Stimulated activated CD8-positive, alpha-beta memory T cell treated with anti-CD3 and anti-CD28 coated beads, Interleukin-7, amount 100 ng/mL, for 4 hours (primary cell): Measurements from ENCODE around the gene SMIM35.

Source experiments
- DNase-seq, 2 donors: peaks; one replicate each; pipeline ENCODE4 v3.0.0-alpha.2; 2020; ENCODE audit warnings: low read depth in 2 of 2

SMIM35 gene

GRCh38 chr11:118004543-118005223, 82.1 kb downstream of the SMIM35 start:
- DNase-seq: no peak

GRCh38 chr11:118003456-118003855, 83.3 kb downstream of the SMIM35 start:
- no peak for DNase-seq

- peak; percentile 55 to 69 for DNase-seq
Measured at GRCh38 chr11:118002541-118003423, 84.0 kb downstream of the SMIM35 start.

DNA sequence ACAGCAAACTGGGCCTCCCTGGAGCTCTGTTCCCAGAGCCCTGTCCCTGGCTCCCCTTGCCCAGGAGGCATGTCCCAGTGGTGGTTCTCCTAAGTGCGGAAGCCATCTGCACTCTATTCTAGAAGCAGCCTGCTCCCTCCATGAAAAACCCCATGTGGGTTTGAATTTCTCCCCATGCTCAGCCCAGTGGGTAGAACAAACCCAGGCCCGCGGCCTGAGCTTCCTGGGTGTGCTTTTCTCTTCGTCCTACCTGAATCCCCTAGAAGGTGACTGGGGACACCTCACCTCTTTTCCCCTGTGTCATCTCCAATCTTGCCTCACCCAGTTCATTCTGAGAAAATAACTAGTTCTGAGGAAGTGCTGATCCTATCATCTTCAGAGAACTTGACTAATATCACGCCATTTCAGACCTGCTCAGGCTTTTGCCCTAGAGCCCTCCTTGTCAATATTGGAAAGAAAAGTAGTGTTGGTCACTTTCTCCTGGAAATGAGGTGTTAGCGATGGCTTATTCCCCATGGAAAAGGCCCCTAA, 84.7 kb downstream of the SMIM35 start:
- DNase-seq: peak; percentile 51 to 64

DNA sequence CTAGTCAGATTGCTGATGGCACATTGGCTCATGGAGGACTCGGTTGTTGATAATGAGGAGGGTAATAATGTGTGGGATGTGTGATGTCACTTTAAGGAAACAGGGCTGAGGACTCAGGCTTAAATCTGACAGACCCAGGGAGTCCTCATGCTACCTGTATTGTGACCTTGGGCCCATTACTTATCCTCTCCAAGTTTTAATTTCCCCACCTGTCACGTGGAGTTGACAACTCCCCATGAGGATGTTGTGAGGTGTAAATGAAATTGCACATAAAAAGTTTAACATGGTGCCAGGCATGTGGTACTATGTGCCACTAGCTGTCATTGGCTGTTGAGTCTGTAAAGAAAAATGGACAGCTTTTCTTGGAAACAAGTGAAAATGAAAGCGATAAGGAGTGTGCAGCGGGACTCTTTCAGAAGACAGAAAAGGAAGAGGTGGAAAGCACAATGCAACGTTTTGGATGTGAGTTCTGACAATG, 85.2 kb downstream of the SMIM35 start:
- no peak for DNase-seq

- no peak for DNase-seq
Measured at GRCh38 chr11:118000850-118001228, 85.9 kb downstream of the SMIM35 start.

GRCh38 chr11:118000067-118000849, 86.5 kb downstream of the SMIM35 start:
- DNase-seq: no peak

DNA sequence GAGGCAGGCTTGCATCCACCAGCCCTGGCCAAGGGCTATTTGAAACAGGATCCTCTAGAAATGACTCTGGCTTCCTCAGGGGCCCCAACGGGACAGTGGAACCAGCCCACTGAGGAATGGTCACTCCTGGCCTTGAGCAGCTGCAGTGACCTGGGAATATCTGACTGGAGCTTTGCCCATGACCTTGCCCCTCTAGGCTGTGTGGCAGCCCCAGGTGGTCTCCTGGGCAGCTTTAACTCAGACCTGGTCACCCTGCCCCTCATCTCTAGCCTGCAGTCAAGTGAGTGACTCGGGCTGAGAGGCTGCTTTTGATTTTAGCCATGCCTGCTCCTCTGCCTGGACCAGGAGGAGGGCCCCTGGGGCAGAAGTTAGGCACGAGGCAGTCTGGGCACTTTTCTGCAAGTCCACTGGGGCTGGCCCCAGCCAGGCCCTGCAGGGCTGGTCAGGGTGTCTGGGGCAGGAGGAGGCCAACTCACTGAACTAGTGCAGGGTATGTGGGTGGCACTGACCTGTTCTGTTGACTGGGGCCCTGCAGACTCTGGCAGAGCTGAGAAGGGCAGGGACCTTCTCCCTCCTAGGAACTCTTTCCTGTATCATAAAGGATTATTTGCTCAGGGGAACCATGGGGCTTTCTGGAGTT, 87.3 kb downstream of the SMIM35 start:
- DNase-seq: no peak

DNA sequence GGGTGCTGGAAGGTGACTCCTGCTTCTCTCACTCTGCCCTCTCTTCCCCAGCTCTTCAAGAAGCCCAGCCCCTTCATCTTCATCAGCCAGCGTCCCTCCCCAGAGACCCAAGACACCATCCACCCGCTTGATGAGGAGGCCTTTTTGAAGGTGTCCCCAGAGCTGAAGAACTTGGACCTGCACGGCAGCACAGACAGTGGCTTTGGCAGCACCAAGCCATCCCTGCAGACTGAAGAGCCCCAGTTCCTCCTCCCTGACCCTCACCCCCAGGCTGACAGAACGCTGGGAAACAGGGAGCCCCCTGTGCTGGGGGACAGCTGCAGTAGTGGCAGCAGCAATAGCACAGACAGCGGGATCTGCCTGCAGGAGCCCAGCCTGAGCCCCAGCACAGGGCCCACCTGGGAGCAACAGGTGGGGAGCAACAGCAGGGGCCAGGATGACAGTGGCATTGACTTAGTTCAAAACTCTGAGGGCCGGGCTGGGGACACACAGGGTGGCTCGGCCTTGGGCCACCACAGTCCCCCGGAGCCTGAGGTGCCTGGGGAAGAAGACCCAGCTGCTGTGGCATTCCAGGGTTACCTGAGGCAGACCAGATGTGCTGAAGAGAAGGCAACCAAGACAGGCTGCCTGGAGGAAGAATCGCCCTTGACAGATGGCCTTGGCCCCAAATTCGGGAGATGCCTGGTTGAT, 88.0 kb downstream of the SMIM35 start:
- no peak for DNase-seq

DNA sequence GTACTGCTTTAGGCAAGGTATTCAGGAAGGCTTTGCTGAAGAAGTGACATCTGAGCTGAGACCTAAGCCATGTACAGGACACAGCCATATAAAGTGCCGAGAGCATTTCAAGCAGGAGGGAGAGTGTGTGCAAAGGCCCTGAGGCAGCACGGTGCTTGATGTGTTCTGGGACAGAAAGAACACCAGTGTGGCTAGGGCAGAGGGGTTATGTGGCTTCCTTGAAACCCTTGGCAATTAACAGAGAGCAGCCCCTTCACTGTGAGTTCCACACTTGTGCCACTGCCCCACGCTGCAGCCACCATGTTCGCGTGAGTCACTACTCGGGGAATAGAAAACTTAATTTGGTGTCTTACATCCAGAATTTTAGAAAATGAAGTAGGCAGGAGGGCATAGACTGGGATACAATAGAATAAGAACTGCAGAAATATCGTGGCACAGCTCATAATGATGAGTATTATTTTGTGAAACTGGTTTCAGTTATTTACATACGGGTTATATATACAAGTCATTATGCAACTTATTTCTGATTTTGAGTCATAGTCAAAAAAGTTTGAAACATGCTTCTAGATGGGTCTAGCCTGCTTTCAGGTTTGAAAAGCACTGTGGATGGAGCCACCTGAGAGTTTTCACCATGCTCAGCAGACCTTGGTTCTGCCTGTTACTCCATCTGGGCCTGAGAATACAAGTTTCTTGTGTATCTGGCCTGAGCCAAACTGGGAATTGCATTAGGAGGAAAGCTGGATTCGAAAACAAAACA, 88.8 kb downstream of the SMIM35 start:
- DNase-seq: no peak

DNA sequence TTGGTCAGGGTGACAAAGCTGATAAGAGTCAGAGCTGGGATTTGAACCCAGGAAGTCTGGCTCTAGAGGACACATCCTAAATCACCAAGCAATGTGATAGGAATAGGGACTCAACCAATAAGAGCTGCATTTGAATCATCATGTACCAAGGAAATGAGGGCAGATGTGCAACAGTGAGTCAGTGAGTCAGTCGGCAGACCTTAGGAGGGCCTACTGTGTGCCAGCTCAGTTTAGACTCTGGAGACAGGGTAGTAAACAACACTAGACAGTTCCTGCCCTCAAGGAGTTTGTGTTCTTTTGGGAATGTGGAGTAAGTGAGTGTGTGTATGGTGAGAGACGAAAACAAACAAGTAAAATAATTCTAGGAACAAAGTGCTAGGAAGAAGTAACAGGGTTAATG, 89.4 kb downstream of the SMIM35 start:
- no peak for DNase-seq

DNA sequence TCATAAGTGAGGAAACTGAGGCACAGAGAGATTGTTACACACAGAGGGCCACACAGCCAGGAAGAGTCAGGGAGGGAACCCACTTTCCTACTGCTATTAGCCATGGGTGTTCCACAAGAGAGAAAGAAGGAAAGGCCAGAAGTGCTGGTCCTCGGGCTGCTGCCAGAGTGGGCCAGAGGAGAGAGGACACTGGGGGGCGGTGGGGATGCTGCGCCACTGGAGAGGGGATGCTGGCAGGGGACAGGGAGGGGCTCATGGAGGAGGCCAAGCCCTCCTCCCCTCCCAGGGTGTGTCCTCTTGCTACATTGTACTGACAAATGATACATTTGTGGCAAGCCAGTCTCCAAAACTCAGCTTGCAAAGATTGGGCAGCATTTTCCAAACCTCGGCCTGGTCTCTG, 90.7 kb downstream of the SMIM35 start:
- DNase-seq: no peak

DNA sequence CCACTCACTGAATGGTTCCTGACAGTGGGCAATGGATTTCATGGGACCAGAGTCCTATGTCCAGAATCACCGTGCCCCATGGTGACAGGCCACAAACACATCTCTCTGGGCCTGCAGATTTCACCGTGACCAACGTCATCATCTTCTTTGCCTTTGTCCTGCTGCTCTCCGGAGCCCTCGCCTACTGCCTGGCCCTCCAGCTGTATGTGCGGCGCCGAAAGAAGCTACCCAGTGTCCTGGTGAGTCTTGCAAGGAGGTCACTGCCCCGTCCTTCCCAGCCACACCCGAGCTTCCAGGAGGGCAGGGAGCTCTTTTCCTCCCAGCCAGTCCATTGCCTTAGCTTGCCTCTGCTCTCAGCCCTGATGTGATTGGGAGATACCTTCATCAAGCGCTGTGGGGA, 91.3 kb downstream of the SMIM35 start:
- DNase-seq: no peak

- DNase-seq: no peak
Measured at GRCh38 chr11:117993988-117994745, 92.6 kb downstream of the SMIM35 start.

DNA sequence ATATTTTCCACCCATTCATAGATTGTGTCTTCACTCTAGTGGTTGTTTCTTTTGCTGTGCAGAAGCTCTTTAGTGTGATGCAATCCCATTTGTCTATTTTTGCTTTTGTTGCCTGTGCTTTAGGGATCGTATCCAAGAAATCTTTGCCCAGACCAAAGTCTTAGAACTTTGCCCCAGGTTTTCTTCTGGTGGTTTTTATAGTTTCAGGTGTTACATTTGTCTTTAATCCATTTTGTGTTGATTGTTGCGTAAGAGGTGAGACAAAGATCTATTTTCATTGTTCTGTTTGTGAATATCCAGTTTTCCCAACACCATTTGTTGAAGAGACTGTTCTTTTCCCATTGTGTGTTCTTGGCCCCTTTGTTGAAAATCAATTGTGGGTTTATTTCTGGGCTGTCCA, 94.1 kb downstream of the SMIM35 start:
- no peak for DNase-seq

DNA sequence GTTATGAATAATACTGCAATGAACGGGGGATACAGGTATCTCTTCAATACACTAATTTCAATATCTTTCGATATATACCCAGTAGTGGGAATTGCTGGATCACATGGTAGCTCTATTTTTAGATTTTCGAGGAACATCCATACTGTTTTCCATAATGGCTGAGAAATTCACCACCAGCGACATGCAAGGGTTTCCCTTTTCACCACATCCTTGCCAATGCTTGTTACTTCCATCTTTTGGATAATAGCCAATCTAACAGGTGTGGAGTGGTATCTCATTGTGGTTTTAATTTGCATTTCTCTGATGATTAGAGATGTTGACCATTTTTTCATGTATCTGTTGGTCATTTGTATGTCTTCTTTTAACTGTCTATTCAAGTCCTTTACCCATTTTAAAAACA, 94.6 kb downstream of the SMIM35 start:
- DNase-seq: no peak

- no peak for DNase-seq
Measured at GRCh38 chr11:117989351-117990102, 97.2 kb downstream of the SMIM35 start.

GRCh38 chr11:117986981-117987574, 99.7 kb downstream of the SMIM35 start:
- peak in 1 of 2 donors; percentile 49 for DNase-seq
